IPS-18a (cell line): Measurements from ENCODE around the gene ABLIM3.

Experiments
- H3K27ac ChIP-seq: one replicate; pipeline ENCODE4 v1.5.1; 2013; ENCODE audit warnings: low read length
- H3K27me3 ChIP-seq: one replicate; pipeline ENCODE4 v1.6.1; 2013; ENCODE audit warnings: mild to moderate bottlenecking, low read length; ENCODE audit not compliant: control insufficient read depth, insufficient read depth
- H3K36me3 ChIP-seq: one replicate; pipeline ENCODE4 v1.6.1; 2013; ENCODE audit warnings: low read depth, low read length; ENCODE audit not compliant: control insufficient read depth
- H3K4me1 ChIP-seq: one replicate; pipeline ENCODE4 v1.6.1; 2013; ENCODE audit warnings: low read depth, low read length; ENCODE audit not compliant: control insufficient read depth
- H3K4me3 ChIP-seq: one replicate; pipeline ENCODE4 v1.5.1; 2013; ENCODE audit warnings: low read length
- H3K9ac ChIP-seq: one replicate; pipeline ENCODE4 v1.6.1; 2013; ENCODE audit warnings: mild to moderate bottlenecking, low read length, moderate library complexity
- H3K9me3 ChIP-seq: one replicate; pipeline ENCODE4 v1.6.1; 2013; ENCODE audit warnings: low read depth, low read length; ENCODE audit not compliant: control insufficient read depth

ABLIM3 gene

DNA sequence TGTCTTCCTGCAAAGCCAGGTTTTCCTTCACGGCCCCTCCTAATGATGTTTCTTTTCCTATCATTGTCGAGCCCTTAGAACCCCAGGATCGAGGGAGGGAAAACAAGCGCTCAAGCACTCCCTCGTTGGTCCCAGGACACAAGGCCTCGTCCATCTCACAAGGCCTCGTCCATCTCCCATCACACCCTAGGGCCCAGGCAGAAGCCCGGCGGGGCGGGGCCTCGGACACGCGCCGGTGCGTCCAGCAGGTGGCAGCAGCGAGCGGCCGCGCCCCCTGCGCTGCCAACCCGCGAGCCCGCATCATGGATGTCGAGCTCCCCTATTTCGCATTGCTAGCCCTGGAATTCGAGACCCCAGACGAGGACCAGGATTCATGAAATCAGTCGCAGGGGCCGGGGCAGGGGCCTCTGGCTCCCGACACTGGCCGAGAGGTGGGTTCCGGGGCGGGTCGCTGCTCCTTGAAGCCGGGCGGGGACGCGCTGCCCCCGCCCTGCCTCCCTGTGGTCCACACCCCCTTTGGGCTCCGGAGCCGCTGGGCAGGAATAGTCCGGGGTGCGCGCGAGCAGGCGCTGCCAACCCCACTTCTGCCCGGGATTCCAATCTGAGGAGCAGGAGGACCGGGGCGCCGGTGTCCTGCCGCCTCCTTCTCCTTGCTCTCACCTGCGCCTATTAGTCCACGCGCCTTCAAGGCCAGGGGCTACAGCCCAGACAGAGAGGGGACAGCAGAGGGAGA, at the start of gene ABLIM3:
TSS of gene ABLIM3 (plus strand) at position 270 of the 733 bp plus-strand sequence. CDS start 603 bp downstream, outside the sequence.
- H3K36me3 ChIP-seq, result no peaks in the 10 kb centered on the region
- peaks cover 3% of the 10 kb centered on the region for H3K4me1 ChIP-seq
- H3K4me3 ChIP-seq, result peak within 1 kb of the TSS; percentile 67
- no peak within 1 kb of the TSS for H3K27ac ChIP-seq
- no peak within 1 kb of the TSS for H3K9ac ChIP-seq
- peaks cover 28% of the 10 kb centered on the region for H3K27me3 ChIP-seq
- no peaks in the 10 kb centered on the region for H3K9me3 ChIP-seq

DNA sequence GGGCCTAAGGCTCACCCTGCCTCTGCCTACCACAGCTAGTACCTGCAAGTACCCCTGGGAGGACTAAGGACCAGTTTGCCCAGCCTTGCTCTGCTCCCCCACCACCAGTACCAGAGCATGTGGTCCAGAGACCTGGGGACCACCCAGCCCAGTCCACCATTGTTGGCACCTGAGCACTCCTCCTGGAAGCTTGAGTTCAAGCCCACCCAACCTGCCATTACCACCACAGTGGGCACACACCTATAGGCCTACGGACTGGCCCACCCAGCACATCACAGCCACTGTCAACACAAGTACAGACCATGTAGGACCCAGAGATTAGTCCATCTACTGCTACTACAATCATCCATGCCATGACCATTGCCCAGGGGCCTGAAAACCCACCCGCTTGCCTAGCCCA, 47.7 kb upstream of the ABLIM3 start:
- no peak overlapping the region for H3K9ac ChIP-seq
- no peak overlapping the region for H3K27ac ChIP-seq
- no peaks in the 10 kb centered on the region for H3K4me1 ChIP-seq
- no peaks in the 10 kb centered on the region for H3K27me3 ChIP-seq
- H3K36me3 ChIP-seq, result no peaks in the 10 kb centered on the region
- H3K4me3 ChIP-seq, result no peak overlapping the region
- peaks cover 4% of the 10 kb centered on the region for H3K9me3 ChIP-seq

DNA sequence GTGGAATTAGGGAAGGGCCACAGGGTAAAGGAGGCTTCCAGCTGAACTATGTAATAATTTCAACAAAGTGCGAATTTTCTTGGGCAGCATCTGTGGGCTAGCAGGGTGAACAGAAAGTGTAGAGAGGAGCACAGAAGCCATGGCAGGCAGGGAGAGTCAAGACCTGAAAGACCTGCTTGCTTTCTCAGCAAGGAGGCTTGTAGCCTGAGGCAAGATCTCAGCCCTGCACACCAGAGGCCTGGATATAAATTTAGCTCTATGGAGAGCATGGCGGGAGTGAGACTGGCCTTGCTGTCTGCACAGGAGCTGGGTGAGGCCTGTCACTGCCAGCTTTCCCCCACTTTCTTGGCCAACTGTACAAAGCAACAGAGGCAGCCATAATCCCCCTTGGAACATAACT, 46.3 kb upstream of the ABLIM3 start:
- H3K4me1 ChIP-seq, result no peaks in the 10 kb centered on the region
- no peaks in the 10 kb centered on the region for H3K27me3 ChIP-seq
- H3K36me3 ChIP-seq, result no peaks in the 10 kb centered on the region
- H3K9ac ChIP-seq, result no peak overlapping the region
- no peak overlapping the region for H3K4me3 ChIP-seq
- H3K9me3 ChIP-seq, result peaks cover 4% of the 10 kb centered on the region
- no peak overlapping the region for H3K27ac ChIP-seq

DNA sequence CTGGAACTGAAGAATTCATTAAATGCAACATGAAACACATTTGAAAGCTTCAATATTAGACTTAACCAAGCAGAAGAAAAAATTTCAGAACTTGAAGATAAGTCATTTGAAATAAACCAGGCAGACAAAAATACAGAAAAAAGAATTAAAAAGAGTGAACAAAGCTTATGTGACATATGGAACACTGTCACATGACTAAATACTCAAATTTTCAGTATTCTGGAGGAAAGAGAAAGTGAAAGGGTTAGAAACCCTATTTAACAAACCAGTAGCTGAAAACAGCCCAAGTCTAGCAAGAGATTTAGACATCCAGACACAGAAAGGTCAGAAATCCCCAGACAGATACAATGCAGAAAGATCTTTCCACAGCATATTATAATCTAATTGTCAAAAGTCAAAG, 41.4 kb upstream of the ABLIM3 start:
- no peaks in the 10 kb centered on the region for H3K4me1 ChIP-seq
- peaks cover 4% of the 10 kb centered on the region for H3K9me3 ChIP-seq
- H3K4me3 ChIP-seq, result no peak overlapping the region
- H3K27ac ChIP-seq, result no peak overlapping the region
- H3K36me3 ChIP-seq, result no peaks in the 10 kb centered on the region
- no peak overlapping the region for H3K9ac ChIP-seq
- H3K27me3 ChIP-seq, result no peaks in the 10 kb centered on the region

- H3K27ac ChIP-seq, result no peak overlapping the region
- no peak overlapping the region for H3K9ac ChIP-seq
- no peaks in the 10 kb centered on the region for H3K4me1 ChIP-seq
- no peaks in the 10 kb centered on the region for H3K27me3 ChIP-seq
- peaks cover 4% of the 10 kb centered on the region for H3K9me3 ChIP-seq
- no peaks in the 10 kb centered on the region for H3K36me3 ChIP-seq
- no peak overlapping the region for H3K4me3 ChIP-seq
Measured at GRCh38 chr5:149100331-149100730, 41.0 kb upstream of the ABLIM3 start.

- Histone ChIP-seq H3K9ac (no peak overlapping the region), H3K27ac (no peak overlapping the region), H3K27me3 (no peaks in the 10 kb centered on the region), H3K36me3 (no peaks in the 10 kb centered on the region), H3K4me3 (no peak overlapping the region), H3K9me3 (no peaks in the 10 kb centered on the region), H3K4me1 (no peaks in the 10 kb centered on the region)
Measured at GRCh38 chr5:149108651-149109280, 32.5 kb upstream of the ABLIM3 start.

- Histone ChIP-seq H3K4me1 (no peaks in the 10 kb centered on the region), H3K27me3 (no peaks in the 10 kb centered on the region), H3K4me3 (no peak overlapping the region), H3K27ac (no peak overlapping the region), H3K9me3 (no peaks in the 10 kb centered on the region), H3K9ac (no peak overlapping the region), H3K36me3 (no peaks in the 10 kb centered on the region)
Measured at GRCh38 chr5:149110406-149110805, 30.9 kb upstream of the ABLIM3 start.

DNA sequence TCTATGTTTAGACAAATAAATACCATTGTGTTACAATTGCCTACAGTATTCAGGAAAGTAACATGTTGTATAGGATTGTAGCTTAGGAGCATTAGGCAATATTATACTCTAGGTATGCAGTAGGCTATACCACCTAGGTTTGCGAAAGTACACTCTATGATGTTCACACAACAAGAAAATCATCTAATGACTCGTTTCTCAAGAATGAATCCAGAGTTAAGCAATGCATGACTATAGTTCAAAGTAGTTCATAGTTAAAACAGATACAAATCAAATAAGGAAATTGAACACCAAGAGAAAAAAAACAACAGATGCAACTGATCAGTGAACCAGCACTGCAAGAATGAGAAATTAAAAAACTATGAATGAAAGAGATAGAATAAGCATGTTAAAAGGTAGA, 27.6 kb upstream of the ABLIM3 start:
- Histone ChIP-seq H3K9me3 (no peaks in the 10 kb centered on the region), H3K4me3 (no peak overlapping the region), H3K9ac (no peak overlapping the region), H3K4me1 (no peaks in the 10 kb centered on the region), H3K36me3 (no peaks in the 10 kb centered on the region), H3K27me3 (no peaks in the 10 kb centered on the region), H3K27ac (no peak overlapping the region)

DNA sequence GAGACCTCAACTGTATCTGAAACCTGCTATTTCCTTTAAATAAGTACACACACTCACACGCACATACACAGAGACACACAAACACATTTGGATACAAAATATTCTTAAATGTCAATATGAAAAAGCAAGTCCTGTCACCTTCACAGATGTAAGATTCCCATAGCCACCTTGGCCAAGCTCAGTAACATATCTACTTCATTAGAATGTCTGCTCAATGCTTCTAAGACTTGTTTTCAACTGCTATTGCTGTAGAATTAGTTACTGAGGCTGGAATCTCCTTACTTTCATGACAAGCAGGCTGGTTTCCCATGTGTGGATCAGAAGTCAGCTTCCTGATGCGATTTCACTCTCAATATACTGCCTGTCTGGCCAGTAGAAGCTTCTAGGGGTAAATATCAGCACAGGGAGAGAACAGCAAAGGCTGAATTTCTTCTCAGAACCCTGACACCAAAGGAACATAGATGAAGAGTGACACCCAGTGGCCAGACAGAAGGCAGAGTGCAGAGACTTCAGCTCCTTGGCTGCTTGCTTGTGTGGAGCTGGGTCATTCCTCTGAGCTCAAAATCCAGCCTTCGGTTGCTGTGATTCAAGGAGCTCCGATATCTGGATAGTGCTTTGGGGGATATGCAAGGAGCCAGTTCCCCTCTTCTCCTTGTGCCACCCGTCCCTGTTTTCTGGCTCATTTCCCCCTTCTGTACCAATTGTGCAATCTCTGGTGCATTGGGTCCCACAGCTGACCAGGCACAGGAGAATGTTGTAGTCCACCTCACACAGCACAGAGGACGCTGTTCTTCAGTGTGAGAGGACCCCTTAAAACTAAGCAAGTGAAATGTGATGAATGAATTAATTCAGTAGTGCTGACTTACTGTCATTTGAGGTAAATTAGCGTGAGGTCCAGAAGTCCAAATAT, 26.6 kb upstream of the ABLIM3 start:
- no peak overlapping the region for H3K9ac ChIP-seq
- H3K27ac ChIP-seq, result no peak overlapping the region
- H3K4me1 ChIP-seq, result no peaks in the 10 kb centered on the region
- no peaks in the 10 kb centered on the region for H3K36me3 ChIP-seq
- H3K4me3 ChIP-seq, result no peak overlapping the region
- no peaks in the 10 kb centered on the region for H3K27me3 ChIP-seq
- H3K9me3 ChIP-seq, result no peaks in the 10 kb centered on the region

GRCh38 chr5:149117970-149118369, 23.3 kb upstream of the ABLIM3 start:
- H3K4me1 ChIP-seq, result no peaks in the 10 kb centered on the region
- H3K36me3 ChIP-seq, result no peaks in the 10 kb centered on the region
- no peak overlapping the region for H3K27ac ChIP-seq
- H3K9me3 ChIP-seq, result peaks cover under 1% of the 10 kb centered on the region
- H3K4me3 ChIP-seq, result no peak overlapping the region
- H3K27me3 ChIP-seq, result no peaks in the 10 kb centered on the region
- H3K9ac ChIP-seq, result no peak overlapping the region

- Histone ChIP-seq H3K9ac (no peak overlapping the region), H3K27ac (no peak overlapping the region), H3K9me3 (peaks cover 3% of the 10 kb centered on the region), H3K27me3 (no peaks in the 10 kb centered on the region), H3K4me1 (no peaks in the 10 kb centered on the region), H3K36me3 (no peaks in the 10 kb centered on the region), H3K4me3 (no peak overlapping the region)
Measured at GRCh38 chr5:149118463-149118862, 22.8 kb upstream of the ABLIM3 start.
